WERI-Rb-1 (cell line): ENCODE measurements around the gene GAN.

Experiments
- DNase-seq: peaks from one replicate; pipeline ENCODE4 v3.0.0-alpha.2; 2020
- H3K27ac ChIP-seq: fragments of 250-450 bp; sonication (Bioruptor Pico); 2 replicates; pipeline ENCODE4 v1.5.1; 2020; ENCODE audit warnings: mild to moderate bottlenecking, moderate library complexity
- H3K27me3 ChIP-seq: fragments of 250-450 bp; sonication (Bioruptor Pico); 2 replicates; pipeline ENCODE4 v1.5.1; 2021; ENCODE audit warnings: mild to moderate bottlenecking, low read depth, moderate library complexity; ENCODE audit not compliant: insufficient read depth, severe bottlenecking
- H3K36me3 ChIP-seq: fragments of 250-450 bp; sonication (Bioruptor Pico); 2 replicates; pipeline ENCODE4 v1.5.1; 2020; ENCODE audit warnings: mild to moderate bottlenecking, moderate library complexity
- H3K4me3 ChIP-seq: 2 replicates; pipeline ENCODE4 v1.5.1; 2011; ENCODE audit warnings: low read depth, mild to moderate bottlenecking, control low read depth, low read length
- H3K9me3 ChIP-seq: fragments of 250-450 bp; sonication (Bioruptor Pico); 2 replicates; pipeline ENCODE4 v1.5.1; 2021; ENCODE audit warnings: mild to moderate bottlenecking, moderate library complexity; ENCODE audit not compliant: severe bottlenecking
- TF ChIP-seq, protein P1 (sequence below): IDR thresholded peaks from 2 replicates; pipeline ENCODE4 v1.5.1; 2011; ENCODE audit warnings: low read depth, mild to moderate bottlenecking, control low read depth, inconsistent platforms, low read length

GAN gene

DNA sequence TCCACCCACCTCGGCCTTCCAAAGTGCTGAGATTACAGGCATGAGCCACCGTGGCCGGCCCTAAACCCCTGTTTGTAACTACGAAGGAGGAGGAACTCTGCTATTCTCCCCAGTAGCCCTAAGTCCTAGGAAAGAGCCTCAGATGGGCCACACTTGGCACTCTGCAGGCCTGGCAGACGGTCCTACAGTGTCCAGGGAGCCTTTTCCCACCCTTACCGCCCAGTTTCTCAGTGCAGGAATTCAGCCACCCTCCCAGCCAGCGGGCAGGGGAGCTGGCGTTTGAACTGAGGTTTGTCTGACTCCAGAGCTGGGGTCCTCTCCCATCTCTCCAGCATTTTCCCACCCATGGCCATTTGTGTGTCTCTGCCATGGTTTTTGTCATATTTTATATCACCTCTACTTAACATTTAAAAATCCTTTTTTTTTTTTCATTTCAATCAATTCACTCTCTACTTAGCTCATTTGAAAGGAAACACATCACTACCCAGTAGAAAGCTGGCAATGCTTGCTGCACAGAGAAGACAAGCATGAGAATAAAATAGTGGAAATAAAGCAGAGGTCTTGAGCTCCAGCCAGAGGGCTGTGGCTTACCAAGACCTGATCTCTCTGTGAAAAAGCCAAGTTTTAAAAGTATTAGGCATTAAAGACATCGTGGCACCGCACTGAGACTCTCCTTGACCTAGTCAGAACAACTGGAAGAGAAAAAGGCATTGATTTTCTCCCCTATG lies 41.4 kb upstream of the GAN start:
- Histone ChIP-seq H3K4me3 (no peak overlapping the region), H3K27me3 (no peaks in the 10 kb centered on the region), H3K36me3 (no peaks in the 10 kb centered on the region), H3K9me3 (no peaks in the 10 kb centered on the region), H3K27ac (no peak overlapping the region)
- no peak for DNase-seq
- TF ChIP-seq, protein P1, sequence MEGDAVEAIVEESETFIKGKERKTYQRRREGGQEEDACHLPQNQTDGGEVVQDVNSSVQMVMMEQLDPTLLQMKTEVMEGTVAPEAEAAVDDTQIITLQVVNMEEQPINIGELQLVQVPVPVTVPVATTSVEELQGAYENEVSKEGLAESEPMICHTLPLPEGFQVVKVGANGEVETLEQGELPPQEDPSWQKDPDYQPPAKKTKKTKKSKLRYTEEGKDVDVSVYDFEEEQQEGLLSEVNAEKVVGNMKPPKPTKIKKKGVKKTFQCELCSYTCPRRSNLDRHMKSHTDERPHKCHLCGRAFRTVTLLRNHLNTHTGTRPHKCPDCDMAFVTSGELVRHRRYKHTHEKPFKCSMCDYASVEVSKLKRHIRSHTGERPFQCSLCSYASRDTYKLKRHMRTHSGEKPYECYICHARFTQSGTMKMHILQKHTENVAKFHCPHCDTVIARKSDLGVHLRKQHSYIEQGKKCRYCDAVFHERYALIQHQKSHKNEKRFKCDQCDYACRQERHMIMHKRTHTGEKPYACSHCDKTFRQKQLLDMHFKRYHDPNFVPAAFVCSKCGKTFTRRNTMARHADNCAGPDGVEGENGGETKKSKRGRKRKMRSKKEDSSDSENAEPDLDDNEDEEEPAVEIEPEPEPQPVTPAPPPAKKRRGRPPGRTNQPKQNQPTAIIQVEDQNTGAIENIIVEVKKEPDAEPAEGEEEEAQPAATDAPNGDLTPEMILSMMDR = no peak

DNA sequence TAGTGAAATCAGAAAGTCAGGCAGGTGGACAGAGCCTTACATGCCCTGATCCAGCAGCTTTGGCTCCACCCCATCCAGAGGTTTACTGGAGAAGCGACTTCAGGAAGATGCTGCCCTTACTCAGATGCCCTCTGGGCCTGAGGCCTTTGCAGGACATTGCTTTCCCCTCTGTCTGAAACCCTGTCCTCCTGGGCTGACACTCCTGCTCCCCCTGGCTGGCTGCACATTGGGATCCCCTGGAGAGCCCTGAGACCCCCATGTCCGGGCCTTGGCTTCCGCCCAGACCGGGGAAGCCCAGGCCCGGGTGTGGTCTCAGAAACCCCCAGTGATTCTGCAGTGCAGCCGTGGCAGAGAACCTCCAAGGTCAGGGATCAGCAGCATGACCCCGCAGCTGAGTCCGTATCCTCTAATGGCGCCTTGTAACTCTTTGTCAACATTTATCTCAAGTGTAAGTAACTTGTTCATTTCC lies 39.7 kb upstream of the GAN start:
- TF ChIP-seq, protein P1 = no peak
- no peak for DNase-seq
- H3K9me3 ChIP-seq = no peaks in the 10 kb centered on the region
- H3K27me3 ChIP-seq = no peaks in the 10 kb centered on the region
- no peaks in the 10 kb centered on the region for H3K36me3 ChIP-seq
- no peak overlapping the region for H3K4me3 ChIP-seq
- H3K27ac ChIP-seq = no peak overlapping the region

DNA sequence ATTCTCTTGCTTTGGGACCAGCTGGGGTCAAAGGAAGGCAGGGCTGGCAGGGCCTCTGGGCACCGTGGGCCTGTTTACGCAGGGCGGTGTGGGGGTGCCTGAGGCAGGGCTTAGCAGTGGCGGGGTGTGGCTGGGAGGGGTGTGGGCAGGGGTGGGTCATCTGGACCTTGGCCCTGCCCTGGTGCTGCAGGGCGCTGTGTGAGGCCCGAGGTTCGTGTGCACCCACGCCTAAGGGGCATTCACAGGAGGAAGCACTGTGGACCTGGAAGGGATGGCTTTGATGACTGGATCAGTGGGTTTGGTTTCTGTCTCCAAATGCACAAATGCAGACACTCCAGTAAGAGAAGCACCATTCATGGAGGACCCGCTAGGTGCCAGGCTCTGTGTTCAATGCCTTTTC lies 39.0 kb upstream of the GAN start:
- TF ChIP-seq, protein P1 = no peak
- no peak for DNase-seq

DNA sequence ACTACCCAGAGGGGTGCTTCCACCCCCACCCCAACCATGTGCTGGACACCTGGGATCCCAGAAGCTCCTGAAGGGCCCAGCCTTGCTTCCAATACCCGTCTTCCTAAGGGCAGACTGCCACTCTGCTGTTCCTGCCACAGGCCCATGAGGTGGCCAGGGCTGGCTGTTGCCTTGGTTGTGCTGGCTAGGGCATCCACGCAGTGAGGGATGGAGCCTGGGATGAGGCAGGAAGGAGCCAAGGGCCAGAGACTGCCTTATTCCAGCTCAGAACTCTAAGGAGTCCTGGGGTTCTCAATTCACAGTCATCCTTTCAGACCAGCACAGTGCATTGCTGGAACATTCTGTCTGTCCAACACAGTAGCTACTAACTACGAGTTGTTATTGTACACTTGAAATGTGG lies 38.4 kb upstream of the GAN start:
- DNase-seq = no peak
- TF ChIP-seq, protein P1 = no peak
- no peaks in the 10 kb centered on the region for H3K36me3 ChIP-seq
- no peaks in the 10 kb centered on the region for H3K27me3 ChIP-seq
- H3K4me3 ChIP-seq = no peak overlapping the region
- no peaks in the 10 kb centered on the region for H3K9me3 ChIP-seq
- no peak overlapping the region for H3K27ac ChIP-seq

More for the DNA sequence above, 39.0 kb upstream of the GAN start:
- no peak overlapping the region for H3K27ac ChIP-seq
- H3K9me3 ChIP-seq = no peaks in the 10 kb centered on the region
- no peak overlapping the region for H3K4me3 ChIP-seq
- no peaks in the 10 kb centered on the region for H3K36me3 ChIP-seq
- no peaks in the 10 kb centered on the region for H3K27me3 ChIP-seq

DNA sequence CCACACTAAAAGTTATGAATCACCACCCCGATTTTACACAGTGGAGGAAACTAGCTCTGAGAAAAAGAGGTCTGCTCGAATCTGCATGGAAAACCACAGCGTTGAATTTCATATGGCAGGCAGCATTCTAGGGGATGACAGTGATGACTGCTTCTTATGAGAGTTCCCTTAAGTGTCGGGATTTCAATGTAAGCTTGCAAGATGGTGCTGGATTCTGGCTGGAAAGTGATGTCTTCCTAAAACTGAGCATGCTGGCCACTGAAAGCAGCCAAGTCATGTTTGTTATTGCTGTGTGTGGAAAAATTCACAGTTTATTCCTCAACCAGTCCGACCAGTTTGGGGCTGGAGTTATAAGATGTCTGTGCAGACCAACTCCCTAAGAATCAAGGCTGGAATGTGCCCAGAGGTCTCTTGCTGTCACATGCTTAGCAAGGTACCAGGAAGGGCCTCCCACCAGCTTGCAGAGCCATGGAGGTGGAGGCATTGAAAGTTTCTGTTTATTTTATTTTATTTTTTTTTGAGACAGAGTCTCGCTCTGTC lies 37.2 kb upstream of the GAN start:
- TF ChIP-seq, protein P1 = no peak
- H3K27ac ChIP-seq = no peak overlapping the region
- DNase-seq = no peak
- H3K9me3 ChIP-seq = no peaks in the 10 kb centered on the region
- H3K27me3 ChIP-seq = no peaks in the 10 kb centered on the region
- H3K4me3 ChIP-seq = no peak overlapping the region
- H3K36me3 ChIP-seq = no peaks in the 10 kb centered on the region

DNA sequence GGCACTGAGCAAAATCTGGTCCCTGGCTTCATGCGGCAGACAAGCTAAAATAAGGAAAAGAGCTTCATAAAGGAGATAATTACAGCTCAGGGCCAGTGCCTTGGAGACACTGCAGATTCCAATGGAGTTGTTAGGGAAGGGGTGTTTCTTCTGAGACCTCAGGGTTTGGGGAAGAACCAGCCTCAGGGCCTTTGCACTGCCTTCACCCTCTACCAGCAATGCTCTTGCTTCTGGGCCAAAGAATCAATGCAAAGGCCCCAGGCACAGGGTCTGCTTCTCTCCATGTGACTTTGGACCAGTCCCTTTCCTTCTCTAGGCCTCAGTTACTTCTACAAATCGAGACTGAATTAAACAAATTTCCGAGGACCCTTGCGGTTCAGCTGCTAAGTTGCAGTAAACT lies 36.2 kb upstream of the GAN start:
- no peaks in the 10 kb centered on the region for H3K27me3 ChIP-seq
- no peak for DNase-seq
- H3K9me3 ChIP-seq = no peaks in the 10 kb centered on the region
- no peaks in the 10 kb centered on the region for H3K36me3 ChIP-seq
- no peak overlapping the region for H3K27ac ChIP-seq
- TF ChIP-seq, protein P1 = no peak
- no peak overlapping the region for H3K4me3 ChIP-seq
